Endothelial cell of umbilical vein (primary cell): Measurements from ENCODE around the gene NEDD4L. TPM values are rescaled to one million over a fixed set of nuclear protein-coding genes. Genes with fewer than 3 reads are reported as not detected.

Experiments used
- BruUV-seq: library from RNA; stranded (reverse); fragments of 400-500 nt; replicated peaks from 2 replicates; lab custom pipeline; 2021; lab: Mats Ljungman, UMichigan
- CTCF ChIA-PET: fragments of 300-600, 350-600 bp; sonication (Branson Sonifier 250); formaldehyde crosslinking; loops from one replicate; lab custom pipeline; 2021; ENCODE audit warnings: antibody characterized with exemption, inconsistent platforms; lab: Charles Lee
- POLR2A ChIA-PET: fragments of 300-600, 350-600 bp; sonication (Branson Sonifier 250); formaldehyde crosslinking; loops from one replicate; lab custom pipeline; 2021; ENCODE audit warnings: antibody characterized with exemption, inconsistent platforms; lab: Charles Lee
- DNase-seq: peaks from one replicate; pipeline ENCODE4 v3.0.0-alpha.2; 2011; ENCODE audit warnings: low read depth, low spot score
- FAIRE-seq: peaks from 2 replicates; lab custom pipeline; 2011; peaks lifted over from hg19 to GRCh38; lab: Jason Lieb, UNC
- H2AFZ ChIP-seq: 2 replicates; pipeline ENCODE4 v1.6.0; 2012; ENCODE audit warnings: low read depth, low read length, control low read depth, inconsistent platforms
- H3K27ac ChIP-seq: 2 replicates; pipeline ENCODE4 v1.5.1; 2011; ENCODE audit warnings: low read depth, mild to moderate bottlenecking, control low read depth, low read length, moderate library complexity; ENCODE audit not compliant: insufficient read depth
- H3K27me3 ChIP-seq, 2 experiments: 2 replicates each; pipeline versions ENCODE4 v1.6.0 to v1.6.1; 2011; ENCODE audit warnings: low read length in 2 of 2, mixed read lengths in 1 of 2; ENCODE audit not compliant: control insufficient read depth in 2 of 2, insufficient read depth in 2 of 2
- H3K36me3 ChIP-seq, 2 experiments: 2 replicates in 1 of 2; 3 replicates in 1 of 2; pipeline ENCODE4 v1.5.1; 2011; ENCODE audit warnings: low read length in 2 of 2, mild to moderate bottlenecking in 1 of 2, moderate library complexity in 1 of 2; ENCODE audit not compliant: control insufficient read depth in 2 of 2, insufficient read depth in 2 of 2; ENCODE audit errors: extremely low read depth in 1 of 2
- H3K4me1 ChIP-seq: 3 replicates; pipeline ENCODE4 v1.5.1; 2011; ENCODE audit warnings: mild to moderate bottlenecking, low read length; ENCODE audit not compliant: control insufficient read depth, insufficient read depth; ENCODE audit errors: extremely low read depth
- H3K4me2 ChIP-seq: 2 replicates; pipeline ENCODE4 v1.6.1; 2011; ENCODE audit warnings: low read length, control low read depth, mixed read lengths; ENCODE audit not compliant: insufficient read depth
- H3K4me3 ChIP-seq, 3 experiments: fragments of 200-600 bp in 1 of 3; sonication (generic), shearing (Covaris generic) in 1 of 3; replicated peaks in 1 of 3; 2 replicates each; pipeline ENCODE4 v1.5.1; 2011 to 2016; ENCODE audit warnings: control low read depth in 3 of 3, low read length in 3 of 3, mild to moderate bottlenecking in 2 of 3, inconsistent platforms in 1 of 3, low read depth in 1 of 3, moderate library complexity in 1 of 3; ENCODE audit not compliant: insufficient read depth in 1 of 3
- H3K79me2 ChIP-seq: 2 replicates; pipeline ENCODE4 v1.6.0; 2012; ENCODE audit warnings: low read length, inconsistent platforms; ENCODE audit not compliant: control insufficient read depth, insufficient read depth
- H3K9ac ChIP-seq: replicated peaks from 2 replicates; pipeline ENCODE3; 2011; ENCODE audit warnings: low read length, control low read depth; ENCODE audit not compliant: insufficient read depth; ENCODE audit errors: extremely low read depth
- H3K9me1 ChIP-seq: replicated peaks from 3 replicates; pipeline ENCODE4 v1.6.0; 2011; ENCODE audit warnings: mild to moderate bottlenecking, low read length; ENCODE audit not compliant: control insufficient read depth, insufficient read depth; ENCODE audit errors: extremely low read depth
- H3K9me3 ChIP-seq: replicated peaks from 2 replicates; pipeline ENCODE4 v1.5.1; 2012; ENCODE audit warnings: low read length, inconsistent platforms; ENCODE audit not compliant: control insufficient read depth, insufficient read depth
- H4K20me1 ChIP-seq: replicated peaks from 2 replicates; pipeline ENCODE3; 2011; ENCODE audit warnings: mild to moderate bottlenecking, low read length; ENCODE audit not compliant: control insufficient read depth, insufficient read depth; ENCODE audit errors: extremely low read depth
- EZH2 ChIP-seq: IDR thresholded peaks from 2 replicates; pipeline ENCODE4 v1.6.1; 2012; ENCODE audit warnings: borderline replicate concordance, low read depth, mild to moderate bottlenecking, moderate library complexity, low read length, inconsistent platforms; ENCODE audit not compliant: severe bottlenecking
- FOS ChIP-seq: IDR thresholded peaks from 2 replicates; pipeline ENCODE4 v1.6.1; 2011; ENCODE audit warnings: mild to moderate bottlenecking, low read length, moderate library complexity, borderline replicate concordance; ENCODE audit not compliant: insufficient read depth
- GATA2 ChIP-seq: IDR thresholded peaks from 2 replicates; pipeline ENCODE4 v1.7.0; 2011; ENCODE audit warnings: low read depth, mild to moderate bottlenecking, moderate library complexity, mixed read lengths, low read length; ENCODE audit not compliant: insufficient read length, insufficient read depth
- JUN ChIP-seq: IDR thresholded peaks from 2 replicates; pipeline ENCODE4 v1.6.1; 2011; ENCODE audit warnings: borderline replicate concordance, low read depth; ENCODE audit not compliant: insufficient read length, insufficient read depth
- MYC ChIP-seq: IDR thresholded peaks from one replicate; pipeline ENCODE4 v1.6.1; 2011; ENCODE audit warnings: mild to moderate bottlenecking, low read depth, low read length
- POLR2A ChIP-seq: IDR thresholded peaks from 2 replicates; pipeline ENCODE4 v1.6.1; 2012; ENCODE audit warnings: low read depth, mild to moderate bottlenecking, control low read depth, low read length
- POLR2AphosphoS5 ChIP-seq: IDR thresholded peaks from 2 replicates; pipeline ENCODE4 v1.6.1; 2012; ENCODE audit warnings: low read depth, mild to moderate bottlenecking, control low read depth, low read length, moderate library complexity; ENCODE audit not compliant: insufficient read depth
- dilution Hi-C: fragments of 300-500 bp; cut with MboI; formaldehyde crosslinking; loops from one replicate; pipeline ENCODE4 v1.15.0; 2019; ENCODE audit warnings: low sequenced_read_pairs; ENCODE audit not compliant: extremely low pct_ligation_motif_present
- intact Hi-C: fragments of 100-400 bp; cut with micrococcal nuclease; formaldehyde crosslinking; loops from one replicate; pipeline ENCODE4 v1.10.0; 2022
- polyA plus RNA-seq, 4 experiments: library from polyadenylated mRNA; depleted of rRNA in 3 of 4; stranded (reverse) in 3 of 4; unstranded in 1 of 4; fragments of >200 nt; gene quantifications; 2 replicates each; pipeline versions ENCODE4 v1.2.1 to v1.2.3, GENCODE V29; 2011 to 2012; ENCODE audit warnings: missing spikeins in 1 of 4
- total RNA-seq: library from RNA; stranded (reverse); gene quantifications from 2 replicates; pipeline ENCODE4 v1.2.3, GENCODE V29; 2021
- TF ChIP-seq, protein P1 (sequence below): IDR thresholded peaks from 2 replicates; pipeline ENCODE4 v1.6.1; 2011; ENCODE audit not compliant: insufficient read depth, insufficient read length
- TF ChIP-seq, protein P2 (sequence below), 2 donors: IDR thresholded peaks; 1 replicate in 1 of 2; 2 replicates in 1 of 2; pipeline ENCODE4 v1.5.1; 2011; ENCODE audit warnings: low read length in 2 of 2, mild to moderate bottlenecking in 2 of 2, moderate library complexity in 2 of 2, control low read depth in 1 of 2, inconsistent platforms in 1 of 2, low read depth in 1 of 2; ENCODE audit not compliant: insufficient read depth in 1 of 2; ENCODE audit errors: extremely low read depth in 1 of 2

Gene NEDD4L
- total and polyA plus RNA-seq, 2 donors (not counting 3 experiments of a cell fraction or from before 2014, with no cell fraction given): 20.5 to 78.9 TPM

DNA sequence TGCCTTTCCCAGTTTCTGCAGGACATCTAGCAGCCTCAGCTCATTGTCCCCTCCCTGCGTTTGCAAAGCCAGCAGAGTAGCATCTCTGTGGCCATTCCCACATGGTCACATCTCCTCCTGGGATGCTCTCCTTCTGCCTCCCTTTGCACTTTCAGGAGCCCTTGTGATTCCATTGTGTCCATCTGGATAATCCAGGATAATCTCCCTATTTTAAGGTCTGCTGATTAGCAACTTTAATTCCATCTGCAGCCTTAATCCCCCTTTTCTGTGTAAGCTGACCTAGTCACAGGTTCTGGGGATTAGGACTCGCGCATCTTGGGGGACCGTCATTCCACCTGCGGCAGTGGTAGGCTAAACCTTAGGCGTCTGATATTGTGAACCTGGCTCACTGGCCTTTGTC is 70.7 kb downstream of the NEDD4L start:
- Histone ChIP-seq H3K9me1 (no peaks in the 10 kb centered on the region), H3K4me3 (no peak overlapping the region), H3K9ac (no peak overlapping the region), H4K20me1 (no peaks in the 10 kb centered on the region), H3K36me3 (no peaks in the 10 kb centered on the region), H2AFZ (no peak overlapping the region), H3K27ac (no peak overlapping the region), H3K4me1 (peaks cover 9% of the 10 kb centered on the region), H3K9me3 (no peaks in the 10 kb centered on the region), H3K79me2 (no peaks in the 10 kb centered on the region), H3K4me2 (no peak overlapping the region), H3K27me3 (no peaks in the 10 kb centered on the region)
- TF ChIP-seq FOS (no peak), POLR2AphosphoS5 (no peak), GATA2 (no peak), JUN (no peak), POLR2A (no peak), EZH2 (no peak), MYC (no peak)
- TF ChIP-seq, protein P1, sequence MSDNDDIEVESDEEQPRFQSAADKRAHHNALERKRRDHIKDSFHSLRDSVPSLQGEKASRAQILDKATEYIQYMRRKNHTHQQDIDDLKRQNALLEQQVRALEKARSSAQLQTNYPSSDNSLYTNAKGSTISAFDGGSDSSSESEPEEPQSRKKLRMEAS: no peak
- TF ChIP-seq, protein P2, sequence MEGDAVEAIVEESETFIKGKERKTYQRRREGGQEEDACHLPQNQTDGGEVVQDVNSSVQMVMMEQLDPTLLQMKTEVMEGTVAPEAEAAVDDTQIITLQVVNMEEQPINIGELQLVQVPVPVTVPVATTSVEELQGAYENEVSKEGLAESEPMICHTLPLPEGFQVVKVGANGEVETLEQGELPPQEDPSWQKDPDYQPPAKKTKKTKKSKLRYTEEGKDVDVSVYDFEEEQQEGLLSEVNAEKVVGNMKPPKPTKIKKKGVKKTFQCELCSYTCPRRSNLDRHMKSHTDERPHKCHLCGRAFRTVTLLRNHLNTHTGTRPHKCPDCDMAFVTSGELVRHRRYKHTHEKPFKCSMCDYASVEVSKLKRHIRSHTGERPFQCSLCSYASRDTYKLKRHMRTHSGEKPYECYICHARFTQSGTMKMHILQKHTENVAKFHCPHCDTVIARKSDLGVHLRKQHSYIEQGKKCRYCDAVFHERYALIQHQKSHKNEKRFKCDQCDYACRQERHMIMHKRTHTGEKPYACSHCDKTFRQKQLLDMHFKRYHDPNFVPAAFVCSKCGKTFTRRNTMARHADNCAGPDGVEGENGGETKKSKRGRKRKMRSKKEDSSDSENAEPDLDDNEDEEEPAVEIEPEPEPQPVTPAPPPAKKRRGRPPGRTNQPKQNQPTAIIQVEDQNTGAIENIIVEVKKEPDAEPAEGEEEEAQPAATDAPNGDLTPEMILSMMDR (IDR thresholded peaks at IDR 0.05; ENCODE audit: extremely low read depth in 1 of 2, insufficient read depth in 1 of 2, low read depth in 1 of 2, low read length in 2 of 2): no peak
- FAIRE-seq (no peak), DNase-seq (no peak)
- no TSS peak for BruUV-seq
- dilution Hi-C loops (no loop called here), intact Hi-C loops (no loop called here)
- CTCF ChIA-PET: interaction anchor here (5.6 kb wide), 1 partner anchor 71 kb away, joined by 47 read pairs; the partner anchor contains the start of gene NEDD4L
- POLR2A ChIA-PET: no interaction called here
